GM13977 (cell line): ENCODE results near the gene ATG4A.

Experiments used
- DNase-seq: peaks from one replicate; pipeline ENCODE4 v3.0.0; 2012; ENCODE audit warnings: low spot score
- CTCF ChIP-seq: IDR thresholded peaks from 2 replicates; pipeline ENCODE4 v1.5.1; 2012; ENCODE audit warnings: mild to moderate bottlenecking, control low read depth; ENCODE audit not compliant: insufficient read depth; ENCODE audit errors: extremely low read depth, missing control alignments
- in situ Hi-C: fragments of 300-500 bp; cut with MboI; formaldehyde crosslinking; loops from one replicate; pipeline ENCODE4 v1.12.0; 2022; ENCODE audit warnings: low sequenced_read_pairs, low pct_unique_long_range_greater_than_20kb, mixed read lengths, inconsistent platforms; ENCODE audit not compliant: unreplicated experiment

Gene ATG4A

GRCh38 chrX:108199041-108199440 lies 107.5 kb downstream of the ATG4A start:
- no peak for TF ChIP-seq CTCF
- in situ Hi-C loops, result no loop called here

GRCh38 chrX:108199691-108200090 lies 108.1 kb downstream of the ATG4A start:
- in situ Hi-C loops, result loop anchor here (25.0 kb wide), 1 partner anchor 338 kb away; no protein-coding TSS in a partner anchor
- peak; percentile 64 for TF ChIP-seq CTCF
- no peak for DNase-seq

More at GRCh38 chrX:108199041-108199440, 107.5 kb downstream of the ATG4A start:
- DNase-seq, result no peak

- DNase-seq, result no peak
- in situ Hi-C loops, result loop anchor here (25.0 kb wide), 1 partner anchor 334 kb away; no protein-coding TSS in a partner anchor
- TF ChIP-seq CTCF, result no peak
These were observed 112.0 kb downstream of the ATG4A start for GRCh38 chrX:108203540-108203939.
